ENCODE data around the gene FUT8. TPM values are rescaled to one million over a fixed set of nuclear protein-coding genes. Genes with fewer than 3 reads are reported as not detected.

The FUT8 gene
- total RNA-seq, 5 donors from 2014 or later (not counting 1 experiment from before 2014, with no cell fraction given) = 37.6 to 51.7 (median 43.9) TPM

- peak in 1 of 4 experiments; percentile 26 for ATAC-seq (replicated peaks in 1 of 4)
- DNase-seq = no peak
- Histone ChIP-seq H3K4me3 (ENCODE audit: control insufficient read depth in 1 of 2, extremely low read depth in 1 of 2, low read length in 1 of 2) (no peak overlapping the region), H3K27ac (ENCODE audit: low read length) (no peak overlapping the region), H3K36me3 (ENCODE audit: control insufficient read depth in 2 of 2, extremely low read depth in 1 of 2, insufficient read depth in 1 of 2, low read length in 1 of 2) (peaks cover 0 to 7% of the 10 kb centered on the region in 2 donors), H3K4me1 (ENCODE audit: control insufficient read depth in 1 of 2, extremely low read depth in 1 of 2, insufficient read depth in 2 of 2, low read length in 2 of 2) (no peaks in the 10 kb centered on the region), H3K27me3 (replicated peaks in 1 of 2; ENCODE audit: control insufficient read depth in 2 of 2, extremely low read depth in 1 of 2, insufficient read depth in 2 of 2, low read length in 1 of 2) (no peaks in the 10 kb centered on the region), H3K9me3 (no peaks in the 10 kb centered on the region)
- CTCF ChIA-PET = no interaction called here
- H3K27me3 Mint-ChIP-seq = no peaks in the 10 kb centered on the region
- 53% methylated on average over 2 of the region's 5 CpGs for WGBS (ENCODE audit: insufficient coverage)
- H3K27ac Mint-ChIP-seq = peak overlapping the region; percentile 30 to 67
- H3K9me3 Mint-ChIP-seq = peaks cover 0 to 5% (median 3%) of the 10 kb centered on the region in 3 donors
- POLR2A ChIA-PET = no interaction called here
- H3K36me3 Mint-ChIP-seq = peaks cover 61% of the 10 kb centered on the region
- H3K4me3 Mint-ChIP-seq = no peak overlapping the region
- H3K4me1 Mint-ChIP-seq = peaks cover 47 to 60% (median 55%) of the 10 kb centered on the region in 3 donors
Observed at GRCh38 chr14:65566820-65567522, 154.4 kb downstream of the FUT8 start.

- Mint-ChIP-seq H3K4me1 (peaks cover 29 to 36% (median 32%) of the 10 kb centered on the region in 3 donors), H3K4me3 (no peak overlapping the region), H3K27me3 (no peaks in the 10 kb centered on the region), H3K36me3 (peaks cover 47% of the 10 kb centered on the region), H3K27ac (no peak overlapping the region), H3K9me3 (no peaks in the 10 kb centered on the region)
- no peaks in the 10 kb centered on the region for H3K27me3 ChIP-seq (replicated peaks in 1 of 2; ENCODE audit: control insufficient read depth in 2 of 2, extremely low read depth in 1 of 2, insufficient read depth in 2 of 2, low read length in 1 of 2)
- WGBS (ENCODE audit: insufficient coverage) = 100% methylated on average over 1 of the region's 2 CpGs
- ChIA-PET CTCF (no interaction called here), POLR2A (no interaction called here)
- no peaks in the 10 kb centered on the region for H3K4me1 ChIP-seq (ENCODE audit: control insufficient read depth in 1 of 2, extremely low read depth in 1 of 2, insufficient read depth in 2 of 2, low read length in 2 of 2)
- no peak for ATAC-seq (replicated peaks in 1 of 4)
- no peaks in the 10 kb centered on the region for H3K9me3 ChIP-seq
- H3K4me3 ChIP-seq (ENCODE audit: control insufficient read depth in 1 of 2, extremely low read depth in 1 of 2, low read length in 1 of 2) = no peak overlapping the region
- DNase-seq = no peak
- no peak overlapping the region for H3K27ac ChIP-seq (ENCODE audit: low read length)
- no peaks in the 10 kb centered on the region for H3K36me3 ChIP-seq (ENCODE audit: control insufficient read depth in 2 of 2, extremely low read depth in 1 of 2, insufficient read depth in 1 of 2, low read length in 1 of 2)
Observed at GRCh38 chr14:65574611-65575010, 162.1 kb downstream of the FUT8 start.

GRCh38 chr14:65575389-65575788 is 162.9 kb downstream of the FUT8 start:
- Histone ChIP-seq H3K27me3 (replicated peaks in 1 of 2; ENCODE audit: control insufficient read depth in 2 of 2, extremely low read depth in 1 of 2, insufficient read depth in 2 of 2, low read length in 1 of 2) (no peaks in the 10 kb centered on the region), H3K27ac (ENCODE audit: low read length) (no peak overlapping the region), H3K9me3 (no peaks in the 10 kb centered on the region), H3K36me3 (ENCODE audit: control insufficient read depth in 2 of 2, extremely low read depth in 1 of 2, insufficient read depth in 1 of 2, low read length in 1 of 2) (no peaks in the 10 kb centered on the region), H3K4me1 (ENCODE audit: control insufficient read depth in 1 of 2, extremely low read depth in 1 of 2, insufficient read depth in 2 of 2, low read length in 2 of 2) (no peaks in the 10 kb centered on the region), H3K4me3 (ENCODE audit: control insufficient read depth in 1 of 2, extremely low read depth in 1 of 2, low read length in 1 of 2) (no peak overlapping the region)
- ATAC-seq (replicated peaks in 1 of 4) = no peak
- peak overlapping the region in 1 of 2 donors; percentile 36 for H3K27ac Mint-ChIP-seq
- no peak for DNase-seq
- peaks cover 23 to 32% (median 28%) of the 10 kb centered on the region in 3 donors for H3K4me1 Mint-ChIP-seq
- H3K9me3 Mint-ChIP-seq = no peaks in the 10 kb centered on the region
- no peaks in the 10 kb centered on the region for H3K27me3 Mint-ChIP-seq
- no peak overlapping the region for H3K4me3 Mint-ChIP-seq
- WGBS (ENCODE audit: insufficient coverage) = no CpG with 5 or more reads among the region's 6 CpGs
- POLR2A ChIA-PET = no interaction called here
- CTCF ChIA-PET = interaction anchor here in 1 of 2 donors (0.6 kb wide), 1 partner anchor 56 kb away, joined by 5 read pairs; no protein-coding TSS in a partner anchor
- H3K36me3 Mint-ChIP-seq = peaks cover 45% of the 10 kb centered on the region

GRCh38 chr14:65580973-65581372 is 168.4 kb downstream of the FUT8 start:
- Mint-ChIP-seq H3K4me3 (no peak overlapping the region), H3K27me3 (no peaks in the 10 kb centered on the region), H3K9me3 (no peaks in the 10 kb centered on the region), H3K4me1 (peaks cover 15 to 34% (median 16%) of the 10 kb centered on the region in 3 donors), H3K27ac (no peak overlapping the region), H3K36me3 (peaks cover 32% of the 10 kb centered on the region)
- no peak for ATAC-seq (replicated peaks in 1 of 4)
- POLR2A ChIA-PET = interaction anchor here in 1 of 2 donors (0.6 kb wide), 1 partner anchor 316 kb away, joined by 4 read pairs; no protein-coding TSS in a partner anchor
- CTCF ChIA-PET = interaction anchor here (0.6 to 1.1 kb wide), 2 partner anchors 11 to 308 kb away, joined by 3 read pairs; no protein-coding TSS in a partner anchor
- no peak for DNase-seq
- Histone ChIP-seq H3K4me3 (ENCODE audit: control insufficient read depth in 1 of 2, extremely low read depth in 1 of 2, low read length in 1 of 2) (no peak overlapping the region), H3K9me3 (no peaks in the 10 kb centered on the region), H3K4me1 (ENCODE audit: control insufficient read depth in 1 of 2, extremely low read depth in 1 of 2, insufficient read depth in 2 of 2, low read length in 2 of 2) (no peaks in the 10 kb centered on the region), H3K27me3 (replicated peaks in 1 of 2; ENCODE audit: control insufficient read depth in 2 of 2, extremely low read depth in 1 of 2, insufficient read depth in 2 of 2, low read length in 1 of 2) (no peaks in the 10 kb centered on the region), H3K27ac (ENCODE audit: low read length) (no peak overlapping the region), H3K36me3 (ENCODE audit: control insufficient read depth in 2 of 2, extremely low read depth in 1 of 2, insufficient read depth in 1 of 2, low read length in 1 of 2) (no peaks in the 10 kb centered on the region)
- no CpG with 5 or more reads among the region's 1 CpG for WGBS (ENCODE audit: insufficient coverage)

GRCh38 chr14:65581378-65581777 is 168.8 kb downstream of the FUT8 start:
- Mint-ChIP-seq H3K4me3 (no peak overlapping the region), H3K4me1 (peaks cover 12 to 34% (median 16%) of the 10 kb centered on the region in 3 donors), H3K27me3 (no peaks in the 10 kb centered on the region), H3K36me3 (peaks cover 28% of the 10 kb centered on the region), H3K9me3 (no peaks in the 10 kb centered on the region), H3K27ac (no peak overlapping the region)
- Histone ChIP-seq H3K4me1 (ENCODE audit: control insufficient read depth in 1 of 2, extremely low read depth in 1 of 2, insufficient read depth in 2 of 2, low read length in 2 of 2) (no peaks in the 10 kb centered on the region), H3K27ac (ENCODE audit: low read length) (no peak overlapping the region), H3K36me3 (ENCODE audit: control insufficient read depth in 2 of 2, extremely low read depth in 1 of 2, insufficient read depth in 1 of 2, low read length in 1 of 2) (no peaks in the 10 kb centered on the region), H3K4me3 (ENCODE audit: control insufficient read depth in 1 of 2, extremely low read depth in 1 of 2, low read length in 1 of 2) (no peak overlapping the region), H3K9me3 (no peaks in the 10 kb centered on the region), H3K27me3 (replicated peaks in 1 of 2; ENCODE audit: control insufficient read depth in 2 of 2, extremely low read depth in 1 of 2, insufficient read depth in 2 of 2, low read length in 1 of 2) (no peaks in the 10 kb centered on the region)
- POLR2A ChIA-PET = interaction anchor here in 1 of 2 donors (0.6 kb wide), 1 partner anchor 317 kb away, joined by 4 read pairs; no protein-coding TSS in a partner anchor
- ATAC-seq (replicated peaks in 1 of 4) (no peak), DNase-seq (no peak)
- no CpG with 5 or more reads among the region's 3 CpGs for WGBS (ENCODE audit: insufficient coverage)
- CTCF ChIA-PET = interaction anchor here in 1 of 2 donors (1.1 kb wide), 1 partner anchor 10 kb away, joined by 3 read pairs; no protein-coding TSS in a partner anchor

GRCh38 chr14:65581799-65582198 is 169.3 kb downstream of the FUT8 start:
- Mint-ChIP-seq H3K9me3 (no peaks in the 10 kb centered on the region), H3K4me3 (no peak overlapping the region), H3K27me3 (no peaks in the 10 kb centered on the region), H3K27ac (no peak overlapping the region), H3K4me1 (peaks cover 12 to 34% (median 16%) of the 10 kb centered on the region in 3 donors), H3K36me3 (peaks cover 24% of the 10 kb centered on the region)
- no peaks in the 10 kb centered on the region for H3K9me3 ChIP-seq
- ATAC-seq (replicated peaks in 1 of 4) (no peak), DNase-seq (no peak)
- WGBS (ENCODE audit: insufficient coverage) = no CpG with 5 or more reads among the region's 3 CpGs
- no peaks in the 10 kb centered on the region for H3K36me3 ChIP-seq (ENCODE audit: control insufficient read depth in 2 of 2, extremely low read depth in 1 of 2, insufficient read depth in 1 of 2, low read length in 1 of 2)
- POLR2A ChIA-PET = no interaction called here
- CTCF ChIA-PET = interaction anchor here in 1 of 2 donors (0.6 to 1.1 kb wide), 2 partner anchors 10 to 333 kb away, joined by 3 to 7 read pairs; no protein-coding TSS in a partner anchor
- no peak overlapping the region for H3K27ac ChIP-seq (ENCODE audit: low read length)
- H3K4me1 ChIP-seq (ENCODE audit: control insufficient read depth in 1 of 2, extremely low read depth in 1 of 2, insufficient read depth in 2 of 2, low read length in 2 of 2) = no peaks in the 10 kb centered on the region
- H3K4me3 ChIP-seq (ENCODE audit: control insufficient read depth in 1 of 2, extremely low read depth in 1 of 2, low read length in 1 of 2) = no peak overlapping the region
- H3K27me3 ChIP-seq (replicated peaks in 1 of 2; ENCODE audit: control insufficient read depth in 2 of 2, extremely low read depth in 1 of 2, insufficient read depth in 2 of 2, low read length in 1 of 2) = no peaks in the 10 kb centered on the region

Measured in T-cell (primary cell).